Measurements from ENCODE around the gene ARL3.
"Not testable (repeated sequence)": the region's sequence is repeated elsewhere in the genome, so short reads cannot be mapped to it uniquely, and the experiment has no call there.

Gene ARL3

GRCh38 chr10:102713814-102714620, at the start of gene ARL3:
ARL3 (minus strand) TSS chr10:102714397; CDS start chr10:102714275, 122 bp downstream.
- peak; percentile 100 for DNase-seq (ENCODE audit: low read depth, low spot score)

GRCh38 chr10:102763037-102763607, 48.9 kb upstream of the ARL3 start:
- peak; percentile 63 for DNase-seq (ENCODE audit: low read depth, low spot score)

- no peak for DNase-seq (ENCODE audit: low read depth, low spot score)
Measured at GRCh38 chr10:102762401-102763015, 48.3 kb upstream of the ARL3 start.

GRCh38 chr10:102761981-102762380, 47.8 kb upstream of the ARL3 start:
- DNase-seq (ENCODE audit: low read depth, low spot score): no peak

GRCh38 chr10:102759497-102760210, 45.5 kb upstream of the ARL3 start:
- DNase-seq (ENCODE audit: low read depth, low spot score): no peak

- not testable (repeated sequence) for DNase-seq (ENCODE audit: low read depth, low spot score)
Measured at GRCh38 chr10:102758933-102759262, 44.7 kb upstream of the ARL3 start.

- DNase-seq (ENCODE audit: low read depth, low spot score): peak; percentile 81
Measured at GRCh38 chr10:102758240-102758932, 44.2 kb upstream of the ARL3 start.

- DNase-seq (ENCODE audit: low read depth, low spot score): no peak
Measured at GRCh38 chr10:102757323-102757722, 43.1 kb upstream of the ARL3 start.

- no peak for DNase-seq (ENCODE audit: low read depth, low spot score)
Measured at GRCh38 chr10:102753718-102754117, 39.5 kb upstream of the ARL3 start.

GRCh38 chr10:102752934-102753664, 38.9 kb upstream of the ARL3 start:
- peak; percentile 75 for DNase-seq (ENCODE audit: low read depth, low spot score)

- no peak for DNase-seq (ENCODE audit: low read depth, low spot score)
Measured at GRCh38 chr10:102752266-102752930, 38.2 kb upstream of the ARL3 start.

- DNase-seq (ENCODE audit: low read depth, low spot score): no peak
Measured at GRCh38 chr10:102745157-102745556, 31.0 kb upstream of the ARL3 start.

- peak; percentile 18 for DNase-seq (ENCODE audit: low read depth, low spot score)
Measured at GRCh38 chr10:102744374-102745051, 30.3 kb upstream of the ARL3 start.

- peak; percentile 99 for DNase-seq (ENCODE audit: low read depth, low spot score)
Measured at GRCh38 chr10:102743588-102744373, 29.6 kb upstream of the ARL3 start, which contains the start of gene WBP1L. WBP1L (plus strand) TSS chr10:102743948; CDS start chr10:102744054, 106 bp downstream.

GRCh38 chr10:102743078-102743587, 28.9 kb upstream of the ARL3 start:
- no peak for DNase-seq (ENCODE audit: low read depth, low spot score)

GRCh38 chr10:102742313-102742712, 28.1 kb upstream of the ARL3 start:
- DNase-seq (ENCODE audit: low read depth, low spot score): not testable (repeated sequence)

GRCh38 chr10:102741726-102742237, 27.6 kb upstream of the ARL3 start:
- DNase-seq (ENCODE audit: low read depth, low spot score): no peak

- no peak for DNase-seq (ENCODE audit: low read depth, low spot score)
Measured at GRCh38 chr10:102740229-102740628, 26.0 kb upstream of the ARL3 start.

Data from ELF-1 (cell line).